Measurements from ENCODE around the gene CDH13.

- TF ChIP-seq CTCF (IDR thresholded peaks at IDR 0.05; ENCODE audit: low read depth, low read length) (no peak), EZH2phosphoT487 (IDR thresholded peaks at IDR 0.05; ENCODE audit: low read depth) (no peak)
Observed at GRCh38 chr16:83715217-83715920, 1088.6 kb downstream of the CDH13 start.

Measured in OCI-LY3 (cell line).